ENCODE measurements around the gene WDR64. TPM values are rescaled to one million over a fixed set of nuclear protein-coding genes. Genes with fewer than 3 reads are reported as not detected.

Gene WDR64
- total RNA-seq, 3 donors from 2014 or later, result 0.25 TPM; not detected in 2

GRCh38 chr1:241770115-241770514, 118.0 kb downstream of the WDR64 start:
- H3K36me3 ChIP-seq (ENCODE audit: low read depth), result no peaks in the 10 kb centered on the region
- ATAC-seq (no peak), DNase-seq (no peak)
- H3K4me3 ChIP-seq, result no peak overlapping the region
- H3K4me1 ChIP-seq (ENCODE audit: low read depth), result no peaks in the 10 kb centered on the region
- intact Hi-C loops (cut with DNase I, micrococcal nuclease), result no loop called here
- no peaks in the 10 kb centered on the region for H3K9me3 ChIP-seq
- TF ChIP-seq, protein P1, sequence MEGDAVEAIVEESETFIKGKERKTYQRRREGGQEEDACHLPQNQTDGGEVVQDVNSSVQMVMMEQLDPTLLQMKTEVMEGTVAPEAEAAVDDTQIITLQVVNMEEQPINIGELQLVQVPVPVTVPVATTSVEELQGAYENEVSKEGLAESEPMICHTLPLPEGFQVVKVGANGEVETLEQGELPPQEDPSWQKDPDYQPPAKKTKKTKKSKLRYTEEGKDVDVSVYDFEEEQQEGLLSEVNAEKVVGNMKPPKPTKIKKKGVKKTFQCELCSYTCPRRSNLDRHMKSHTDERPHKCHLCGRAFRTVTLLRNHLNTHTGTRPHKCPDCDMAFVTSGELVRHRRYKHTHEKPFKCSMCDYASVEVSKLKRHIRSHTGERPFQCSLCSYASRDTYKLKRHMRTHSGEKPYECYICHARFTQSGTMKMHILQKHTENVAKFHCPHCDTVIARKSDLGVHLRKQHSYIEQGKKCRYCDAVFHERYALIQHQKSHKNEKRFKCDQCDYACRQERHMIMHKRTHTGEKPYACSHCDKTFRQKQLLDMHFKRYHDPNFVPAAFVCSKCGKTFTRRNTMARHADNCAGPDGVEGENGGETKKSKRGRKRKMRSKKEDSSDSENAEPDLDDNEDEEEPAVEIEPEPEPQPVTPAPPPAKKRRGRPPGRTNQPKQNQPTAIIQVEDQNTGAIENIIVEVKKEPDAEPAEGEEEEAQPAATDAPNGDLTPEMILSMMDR (IDR thresholded peaks at IDR 0.05), result no peak

DNA sequence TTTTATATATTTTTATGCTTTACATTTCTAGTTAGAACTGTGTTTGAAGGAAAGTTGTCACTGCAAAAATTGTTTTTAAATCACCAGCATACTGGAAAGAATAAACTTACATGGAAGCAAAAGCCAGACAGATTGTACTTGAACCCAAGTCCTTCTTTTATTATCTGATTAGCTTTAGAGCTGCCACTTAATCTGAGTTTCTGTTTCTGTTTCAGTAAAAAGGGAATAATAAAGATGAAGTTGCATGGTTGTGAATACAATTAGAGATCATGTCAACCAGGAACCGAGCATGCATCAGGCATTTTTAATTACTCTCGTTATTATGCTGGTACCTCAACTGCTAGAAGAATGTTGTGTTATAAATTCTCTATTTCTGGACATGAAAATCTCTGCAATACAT, 119.0 kb downstream of the WDR64 start:
- ATAC-seq (no peak), DNase-seq (no peak)
- Histone ChIP-seq H3K9me3 (no peaks in the 10 kb centered on the region), H3K4me1 (ENCODE audit: low read depth) (no peaks in the 10 kb centered on the region), H3K4me3 (no peak overlapping the region), H3K36me3 (ENCODE audit: low read depth) (no peaks in the 10 kb centered on the region)
- TF ChIP-seq, protein P1 (IDR thresholded peaks at IDR 0.05), result no peak
- intact Hi-C loops (cut with DNase I, micrococcal nuclease), result no loop called here

GRCh38 chr1:241772932-241773500, 120.9 kb downstream of the WDR64 start:
- Histone ChIP-seq H3K9me3 (no peaks in the 10 kb centered on the region), H3K36me3 (ENCODE audit: low read depth) (no peaks in the 10 kb centered on the region), H3K4me1 (ENCODE audit: low read depth) (no peaks in the 10 kb centered on the region), H3K4me3 (no peak overlapping the region)
- TF ChIP-seq, protein P1 (IDR thresholded peaks at IDR 0.05), result no peak
- ATAC-seq (no peak), DNase-seq (no peak)
- intact Hi-C loops (cut with DNase I, micrococcal nuclease), result no loop called here

DNA sequence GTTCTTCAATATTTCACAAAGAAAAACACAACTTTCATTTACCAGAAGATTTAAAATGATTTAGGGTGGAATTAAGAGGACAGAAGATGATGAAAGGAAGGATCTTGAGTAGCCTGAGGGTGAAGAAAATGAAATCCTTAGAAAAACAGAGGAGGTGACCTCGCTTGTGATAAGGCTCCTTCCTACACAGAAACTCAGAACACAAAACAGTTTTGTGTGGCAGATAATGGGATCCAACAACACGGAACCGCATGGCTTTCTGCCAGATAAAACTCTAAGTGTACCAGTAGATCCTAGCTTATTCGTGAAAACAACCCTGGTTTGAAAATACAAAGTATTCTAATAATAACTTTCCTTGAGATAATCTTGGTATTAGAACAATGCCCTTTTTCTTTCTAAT, 121.9 kb downstream of the WDR64 start:
- TF ChIP-seq, protein P1 (IDR thresholded peaks at IDR 0.05), result no peak
- Histone ChIP-seq H3K9me3 (no peaks in the 10 kb centered on the region), H3K36me3 (ENCODE audit: low read depth) (no peaks in the 10 kb centered on the region), H3K4me3 (no peak overlapping the region), H3K4me1 (ENCODE audit: low read depth) (no peaks in the 10 kb centered on the region)
- ATAC-seq, result no peak
- intact Hi-C loops (cut with DNase I, micrococcal nuclease), result no loop called here
- DNase-seq, result no peak

DNA sequence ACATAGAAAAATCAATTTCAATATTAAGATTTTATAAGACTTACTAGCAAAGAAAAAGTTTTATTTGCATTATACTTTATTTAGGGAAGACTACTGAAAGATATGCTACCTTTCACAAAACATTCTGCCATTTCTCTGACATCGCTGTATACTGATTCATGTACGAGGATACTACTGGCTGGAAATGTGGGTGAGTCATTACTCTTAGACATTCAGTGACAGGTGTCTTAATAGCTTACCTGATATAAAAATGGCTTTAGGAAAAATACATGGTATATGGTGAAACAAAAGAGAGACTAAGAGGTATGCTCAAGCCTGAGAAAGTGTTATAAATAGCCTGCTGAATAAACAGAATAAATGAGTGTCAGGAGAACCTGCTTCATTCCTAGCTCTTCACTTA, 122.9 kb downstream of the WDR64 start:
- no peak for DNase-seq
- TF ChIP-seq, protein P1 (IDR thresholded peaks at IDR 0.05), result no peak
- H3K9me3 ChIP-seq, result no peaks in the 10 kb centered on the region
- no peak overlapping the region for H3K4me3 ChIP-seq
- intact Hi-C loops (cut with DNase I, micrococcal nuclease), result no loop called here
- no peaks in the 10 kb centered on the region for H3K36me3 ChIP-seq (ENCODE audit: low read depth)
- H3K4me1 ChIP-seq (ENCODE audit: low read depth), result no peaks in the 10 kb centered on the region
- ATAC-seq, result no peak

DNA sequence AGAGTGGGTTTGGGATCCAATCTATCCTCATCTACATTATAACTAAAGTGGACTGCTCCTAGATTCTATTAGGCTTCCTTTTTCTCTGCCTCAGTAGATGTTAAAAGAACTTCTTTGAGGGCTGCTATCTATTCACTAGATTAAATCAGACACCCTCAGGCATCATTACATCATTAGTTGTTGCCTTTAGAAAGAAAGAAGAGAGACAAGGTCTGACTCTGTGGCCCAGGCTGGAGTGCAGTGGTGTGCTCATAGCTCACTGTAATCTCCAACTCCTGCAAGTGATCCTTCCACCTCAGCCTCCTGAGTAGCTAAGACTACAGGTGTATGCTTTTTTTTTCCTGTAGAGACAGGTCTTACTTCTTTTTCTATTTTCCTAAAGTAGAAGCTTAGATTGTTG, 124.8 kb downstream of the WDR64 start:
- TF ChIP-seq, protein P1 (IDR thresholded peaks at IDR 0.05), result no peak
- Histone ChIP-seq H3K4me3 (no peak overlapping the region), H3K4me1 (ENCODE audit: low read depth) (no peaks in the 10 kb centered on the region), H3K9me3 (no peaks in the 10 kb centered on the region), H3K36me3 (ENCODE audit: low read depth) (no peaks in the 10 kb centered on the region)
- intact Hi-C loops (cut with DNase I, micrococcal nuclease), result no loop called here
- DNase-seq, result no peak
- no peak for ATAC-seq

Measured in mucosa of descending colon (tissue), 3 donors.